ACHN (cell line): ENCODE results near the gene PDE4DIP.
"Not testable (repeated sequence)": the region's sequence is repeated elsewhere in the genome, so short reads cannot be mapped to it uniquely, and the experiment has no call there.

Experiments used
- DNase-seq: peaks from one replicate; pipeline ENCODE4 v3.0.0-alpha.2; 2015
- in situ Hi-C: cut with HindIII; loops from 2 replicates; pipeline ENCODE4 v1.10.0; 2017; ENCODE audit warnings: low sequenced_read_pairs, low pct_ligation_motif_present, low pct_unique_long_range_greater_than_20kb

PDE4DIP gene

GRCh38 chr1:148958343-148958742 lies 114.1 kb downstream of the PDE4DIP start:
- DNase-seq, in situ Hi-C loops: not testable (repeated sequence)

GRCh38 chr1:148960212-148961000 lies 116.2 kb downstream of the PDE4DIP start:
- in situ Hi-C loops, DNase-seq: not testable (repeated sequence)

GRCh38 chr1:148962127-148962857 lies 118.1 kb downstream of the PDE4DIP start:
- DNase-seq, in situ Hi-C loops: not testable (repeated sequence)

- in situ Hi-C loops, DNase-seq: not testable (repeated sequence)
Measured at GRCh38 chr1:148966084-148966483, 121.9 kb downstream of the PDE4DIP start.

GRCh38 chr1:148967580-148967979 lies 123.4 kb downstream of the PDE4DIP start:
- in situ Hi-C loops, DNase-seq: not testable (repeated sequence)

- in situ Hi-C loops: not testable (repeated sequence)
Measured at GRCh38 chr1:148968682-148969081, 124.5 kb downstream of the PDE4DIP start.

GRCh38 chr1:148969126-148969525 lies 124.9 kb downstream of the PDE4DIP start:
- in situ Hi-C loops: not testable (repeated sequence)

More at GRCh38 chr1:148968682-148969081, 124.5 kb downstream of the PDE4DIP start:
- DNase-seq: not testable (repeated sequence)

GRCh38 chr1:148975453-148975852 lies 131.2 kb downstream of the PDE4DIP start:
- peak; percentile 20 for DNase-seq
- in situ Hi-C loops: not testable (repeated sequence)

More at GRCh38 chr1:148969126-148969525, 124.9 kb downstream of the PDE4DIP start:
- DNase-seq: not testable (repeated sequence)

- in situ Hi-C loops, DNase-seq: not testable (repeated sequence)
Measured at GRCh38 chr1:148975866-148976537, 131.8 kb downstream of the PDE4DIP start.

- DNase-seq, in situ Hi-C loops: not testable (repeated sequence)
Measured at GRCh38 chr1:148977785-148978184, 133.6 kb downstream of the PDE4DIP start.

- in situ Hi-C loops, DNase-seq: not testable (repeated sequence)
Measured at GRCh38 chr1:148989378-148989777, 145.2 kb downstream of the PDE4DIP start.

- in situ Hi-C loops: not testable (repeated sequence)
Measured at GRCh38 chr1:148990233-148990788, 146.1 kb downstream of the PDE4DIP start.

GRCh38 chr1:148991818-148992217 lies 147.6 kb downstream of the PDE4DIP start:
- in situ Hi-C loops, DNase-seq: not testable (repeated sequence)

More at GRCh38 chr1:148990233-148990788, 146.1 kb downstream of the PDE4DIP start:
- DNase-seq: not testable (repeated sequence)

GRCh38 chr1:148992364-148992763 lies 148.1 kb downstream of the PDE4DIP start:
- DNase-seq, in situ Hi-C loops: not testable (repeated sequence)

GRCh38 chr1:148996449-148997224 lies 152.4 kb downstream of the PDE4DIP start:
- in situ Hi-C loops, DNase-seq: not testable (repeated sequence)

- DNase-seq, in situ Hi-C loops: not testable (repeated sequence)
Measured at GRCh38 chr1:148997405-148997804, 153.2 kb downstream of the PDE4DIP start.

GRCh38 chr1:149002664-149003063 lies 158.4 kb downstream of the PDE4DIP start:
- DNase-seq, in situ Hi-C loops: not testable (repeated sequence)

GRCh38 chr1:149008326-149008725 lies 164.1 kb downstream of the PDE4DIP start:
- DNase-seq: not testable (repeated sequence)

More at GRCh38 chr1:149008326-149008725, 164.1 kb downstream of the PDE4DIP start:
- in situ Hi-C loops: not testable (repeated sequence)
